HepG2 (cell line): ENCODE results near the gene ARTN. TPM values are rescaled to one million over a fixed set of nuclear protein-coding genes. Genes with fewer than 3 reads are reported as not detected.
A peak's percentile ranks its signal among the peaks of the same experiment; 100 is the strongest.

Source experiments
- ARNTL ChIP-seq: sonication (generic); formaldehyde crosslinking; IDR thresholded peaks from 2 replicates; pipeline ENCODE4 v1.4.0; 2020; ENCODE audit warnings: mild to moderate bottlenecking, missing genetic modification reagents
- CCAR2 ChIP-seq: fragments of 200-400 bp; formaldehyde crosslinking; optimal IDR thresholded peaks from 2 replicates; pipeline ENCODE3; 2018; ENCODE audit warnings: low read depth, mild to moderate bottlenecking, low read length, moderate library complexity
- CCDC6 ChIP-seq: sonication (generic); formaldehyde crosslinking; IDR thresholded peaks from 2 replicates; pipeline ENCODE4 v1.8.1; 2022; ENCODE audit warnings: mild to moderate bottlenecking, missing genetic modification reagents, moderate library complexity
- EZH2 ChIP-seq: conservative IDR thresholded peaks from 2 replicates; pipeline ENCODE4 v1.6.1; 2012; ENCODE audit warnings: mild to moderate bottlenecking, low read depth, low read length, moderate library complexity
- HDAC2 ChIP-seq: sonication (generic); formaldehyde crosslinking; IDR thresholded peaks from 2 replicates; pipeline ENCODE4 v1.4.0; 2020; ENCODE audit warnings: missing genetic modification reagents
- HOXD1 ChIP-seq: sonication (generic); formaldehyde crosslinking; IDR thresholded peaks from 2 replicates; pipeline ENCODE4 v1.5.0; 2020; ENCODE audit warnings: missing genetic modification reagents
- NCOA1 ChIP-seq: sonication (generic); formaldehyde crosslinking; IDR thresholded peaks from 2 replicates; pipeline ENCODE4 v1.9.0; 2021; ENCODE audit warnings: missing genetic modification reagents
- PHB2 ChIP-seq: fragments of 450-650 bp; IDR thresholded peaks from 2 replicates; pipeline ENCODE4 v1.6.1; 2018; ENCODE audit not compliant: partially characterized antibody
- RFXAP ChIP-seq: sonication (generic); formaldehyde crosslinking; IDR thresholded peaks from 2 replicates; pipeline ENCODE4 v1.4.0; 2020; ENCODE audit warnings: missing genetic modification reagents, borderline replicate concordance
- SKI ChIP-seq: fragments of 450-650 bp; IDR thresholded peaks from one replicate; pipeline ENCODE4 v1.6.1; 2018; ENCODE audit warnings: mild to moderate bottlenecking; ENCODE audit not compliant: partially characterized antibody
- SRY ChIP-seq: sonication (generic); formaldehyde crosslinking; IDR thresholded peaks from 2 replicates; pipeline ENCODE4 v1.8.0; 2022; ENCODE audit warnings: mild to moderate bottlenecking, missing genetic modification reagents
- THAP11 ChIP-seq: IDR thresholded peaks from 2 replicates; pipeline ENCODE4 v1.6.1; 2016; ENCODE audit warnings: missing biosample characterization, missing genetic modification reagents
- ZNF256 ChIP-seq: sonication (generic); formaldehyde crosslinking; conservative IDR thresholded peaks from 2 replicates; pipeline ENCODE4 v1.4.0; 2020; ENCODE audit warnings: missing genetic modification reagents
- ZNF768 ChIP-seq: sonication (generic); formaldehyde crosslinking; IDR thresholded peaks from 2 replicates; pipeline ENCODE4 v1.4.0; 2020; ENCODE audit warnings: missing genetic modification reagents
- polyA plus RNA-seq, 8 experiments: library from polyadenylated mRNA; depleted of rRNA in 3 of 8; stranded (reverse) in 7 of 8; unstranded in 1 of 8; fragments of >200 nt; fragmentation: Illumina TruSeq in 4 of 8; extraction: Trizol in 4 of 8; gene quantifications; 2 replicates each; pipeline versions ENCODE4 v1.2.1 to v1.2.3, GENCODE V29; 2011 to 2016; ENCODE audit warnings: low read depth in 4 of 8, missing spikeins in 1 of 8, mixed read lengths in 1 of 8; ENCODE audit not compliant: insufficient read depth in 1 of 8
- total RNA-seq, 5 experiments: library from RNA; depleted of rRNA; stranded (reverse); fragments of >200 nt; fragmentation: Illumina TruSeq; extraction: Trizol; gene quantifications; 2 replicates each; pipeline ENCODE4 v1.2.3, GENCODE V29; 2016; ENCODE audit warnings: low read depth in 1 of 5
- TF ChIP-seq, protein P1 (sequence below): sonication (generic); formaldehyde crosslinking; IDR thresholded peaks from 2 replicates; pipeline ENCODE4 v1.5.1; 2020; ENCODE audit warnings: mild to moderate bottlenecking, missing genetic modification reagents, moderate library complexity
- TF ChIP-seq, protein P2 (sequence below): sonication (generic); formaldehyde crosslinking; conservative IDR thresholded peaks from 2 replicates; pipeline ENCODE4 v1.8.0; 2022; ENCODE audit warnings: missing genetic modification reagents
- TF ChIP-seq, protein P3 (sequence below): sonication (generic); formaldehyde crosslinking; IDR thresholded peaks from 2 replicates; pipeline ENCODE4 v1.4.0; 2020; ENCODE audit warnings: missing genetic modification reagents
- TF ChIP-seq, protein P4 (sequence below): sonication (generic); formaldehyde crosslinking; conservative IDR thresholded peaks from 2 replicates; pipeline ENCODE4 v1.5.0; 2020; ENCODE audit warnings: missing genetic modification reagents
- TF ChIP-seq, protein P5 (sequence below): sonication (generic); formaldehyde crosslinking; IDR thresholded peaks from 2 replicates; pipeline ENCODE4 v1.8.1; 2023; ENCODE audit warnings: mild to moderate bottlenecking, inconsistent platforms, moderate library complexity, missing genetic modification reagents, borderline replicate concordance

The ARTN gene
- total and polyA plus RNA-seq, 2 of the 13 experiments (the other 11 are each of a cell fraction or from before 2014, with no cell fraction given) = 0.11 to 0.62 TPM

DNA sequence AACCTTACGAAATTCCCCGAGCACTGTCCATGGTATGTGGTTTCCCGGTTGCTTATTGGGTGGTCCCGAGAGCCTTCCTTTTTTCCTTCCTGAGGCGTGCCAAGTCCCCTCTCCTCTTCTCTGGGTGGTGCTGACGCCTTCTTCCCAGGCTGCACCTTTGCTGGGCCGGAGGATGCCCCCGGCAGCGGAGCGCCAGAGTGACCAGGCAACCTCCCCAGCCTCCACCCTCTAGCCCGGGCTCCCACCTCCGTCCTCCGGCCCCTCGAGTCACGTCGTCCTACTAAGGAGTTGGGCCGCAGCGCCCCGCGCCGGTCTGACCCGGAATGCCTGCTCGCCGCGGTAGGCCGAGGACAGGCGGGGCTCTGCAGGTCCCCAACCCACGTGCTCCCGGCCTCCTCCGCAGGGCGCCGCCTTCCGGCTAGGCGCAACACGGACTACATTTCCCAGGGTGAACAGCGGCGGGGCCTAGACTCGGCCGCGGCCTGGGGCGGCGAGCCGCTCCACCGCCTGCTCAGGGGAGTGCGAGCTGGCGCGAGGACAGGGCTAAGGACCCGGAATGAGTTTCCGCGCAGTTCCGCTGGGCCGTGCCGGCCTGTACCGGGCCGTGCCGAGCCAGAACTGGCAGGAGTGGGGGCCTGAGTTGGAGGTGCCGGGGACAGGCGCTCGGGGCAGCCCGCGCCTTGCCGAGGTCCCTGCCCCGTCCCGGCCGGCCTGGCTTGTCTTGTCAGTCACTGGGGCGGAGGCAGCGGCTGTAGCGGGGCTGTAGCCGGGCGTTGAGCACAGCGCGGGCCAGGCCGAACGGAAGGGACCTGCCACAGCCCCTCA lies 12.8 kb downstream of the ARTN start, which contains the start of gene IPO13 (continued):
- 0 out of 2 replicates have a peak, but pooled peaks have one; percentile 43 for TF ChIP-seq ZNF768 (CRISPR knock-in tag)
- peak; percentile 83; the same call in 1 of the 2 replicates for TF ChIP-seq RFXAP (CRISPR knock-in tag)
- no peak for TF ChIP-seq ZNF256 (CRISPR knock-in tag)
- TF ChIP-seq, protein P1, sequence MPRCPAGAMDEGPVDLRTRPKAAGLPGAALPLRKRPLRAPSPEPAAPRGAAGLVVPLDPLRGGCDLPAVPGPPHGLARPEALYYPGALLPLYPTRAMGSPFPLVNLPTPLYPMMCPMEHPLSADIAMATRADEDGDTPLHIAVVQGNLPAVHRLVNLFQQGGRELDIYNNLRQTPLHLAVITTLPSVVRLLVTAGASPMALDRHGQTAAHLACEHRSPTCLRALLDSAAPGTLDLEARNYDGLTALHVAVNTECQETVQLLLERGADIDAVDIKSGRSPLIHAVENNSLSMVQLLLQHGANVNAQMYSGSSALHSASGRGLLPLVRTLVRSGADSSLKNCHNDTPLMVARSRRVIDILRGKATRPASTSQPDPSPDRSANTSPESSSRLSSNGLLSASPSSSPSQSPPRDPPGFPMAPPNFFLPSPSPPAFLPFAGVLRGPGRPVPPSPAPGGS = peak; percentile 94
- peak; percentile 41 for TF ChIP-seq SKI
- TF ChIP-seq THAP11 (CRISPR knock-in tag) = peak; percentile 100
- peak; percentile 91; the same call in 1 of the 2 replicates for TF ChIP-seq SRY (CRISPR knock-in tag)
- peak; percentile 49; the same call in 1 of the 2 replicates for TF ChIP-seq HOXD1 (CRISPR knock-in tag)
- TF ChIP-seq CCDC6 (CRISPR knock-in tag) = peak; percentile 71; the same call in 1 of the 2 replicates
- no peak for TF ChIP-seq PHB2
- TF ChIP-seq NCOA1 (CRISPR knock-in tag) = 0 out of 2 replicates have a peak, but pooled peaks have one; percentile 19
- peak; percentile 92 for TF ChIP-seq ARNTL (CRISPR knock-in tag)
- TF ChIP-seq, protein P2, sequence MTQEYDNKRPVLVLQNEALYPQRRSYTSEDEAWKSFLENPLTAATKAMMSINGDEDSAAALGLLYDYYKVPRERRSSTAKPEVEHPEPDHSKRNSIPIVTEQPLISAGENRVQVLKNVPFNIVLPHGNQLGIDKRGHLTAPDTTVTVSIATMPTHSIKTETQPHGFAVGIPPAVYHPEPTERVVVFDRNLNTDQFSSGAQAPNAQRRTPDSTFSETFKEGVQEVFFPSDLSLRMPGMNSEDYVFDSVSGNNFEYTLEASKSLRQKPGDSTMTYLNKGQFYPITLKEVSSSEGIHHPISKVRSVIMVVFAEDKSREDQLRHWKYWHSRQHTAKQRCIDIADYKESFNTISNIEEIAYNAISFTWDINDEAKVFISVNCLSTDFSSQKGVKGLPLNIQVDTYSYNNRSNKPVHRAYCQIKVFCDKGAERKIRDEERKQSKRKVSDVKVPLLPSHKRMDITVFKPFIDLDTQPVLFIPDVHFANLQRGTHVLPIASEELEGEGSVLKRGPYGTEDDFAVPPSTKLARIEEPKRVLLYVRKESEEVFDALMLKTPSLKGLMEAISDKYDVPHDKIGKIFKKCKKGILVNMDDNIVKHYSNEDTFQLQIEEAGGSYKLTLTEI = no peak
- TF ChIP-seq, protein P3, sequence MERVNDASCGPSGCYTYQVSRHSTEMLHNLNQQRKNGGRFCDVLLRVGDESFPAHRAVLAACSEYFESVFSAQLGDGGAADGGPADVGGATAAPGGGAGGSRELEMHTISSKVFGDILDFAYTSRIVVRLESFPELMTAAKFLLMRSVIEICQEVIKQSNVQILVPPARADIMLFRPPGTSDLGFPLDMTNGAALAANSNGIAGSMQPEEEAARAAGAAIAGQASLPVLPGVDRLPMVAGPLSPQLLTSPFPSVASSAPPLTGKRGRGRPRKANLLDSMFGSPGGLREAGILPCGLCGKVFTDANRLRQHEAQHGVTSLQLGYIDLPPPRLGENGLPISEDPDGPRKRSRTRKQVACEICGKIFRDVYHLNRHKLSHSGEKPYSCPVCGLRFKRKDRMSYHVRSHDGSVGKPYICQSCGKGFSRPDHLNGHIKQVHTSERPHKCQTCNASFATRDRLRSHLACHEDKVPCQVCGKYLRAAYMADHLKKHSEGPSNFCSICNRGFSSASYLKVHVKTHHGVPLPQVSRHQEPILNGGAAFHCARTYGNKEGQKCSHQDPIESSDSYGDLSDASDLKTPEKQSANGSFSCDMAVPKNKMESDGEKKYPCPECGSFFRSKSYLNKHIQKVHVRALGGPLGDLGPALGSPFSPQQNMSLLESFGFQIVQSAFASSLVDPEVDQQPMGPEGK (CRISPR knock-in tag) = peak; percentile 69; the same call in 1 of the 2 replicates
- TF ChIP-seq EZH2 = no peak
- TF ChIP-seq CCAR2 = no peak
- TF ChIP-seq HDAC2 (CRISPR knock-in tag) = peak; percentile 65
- TF ChIP-seq, protein P4, sequence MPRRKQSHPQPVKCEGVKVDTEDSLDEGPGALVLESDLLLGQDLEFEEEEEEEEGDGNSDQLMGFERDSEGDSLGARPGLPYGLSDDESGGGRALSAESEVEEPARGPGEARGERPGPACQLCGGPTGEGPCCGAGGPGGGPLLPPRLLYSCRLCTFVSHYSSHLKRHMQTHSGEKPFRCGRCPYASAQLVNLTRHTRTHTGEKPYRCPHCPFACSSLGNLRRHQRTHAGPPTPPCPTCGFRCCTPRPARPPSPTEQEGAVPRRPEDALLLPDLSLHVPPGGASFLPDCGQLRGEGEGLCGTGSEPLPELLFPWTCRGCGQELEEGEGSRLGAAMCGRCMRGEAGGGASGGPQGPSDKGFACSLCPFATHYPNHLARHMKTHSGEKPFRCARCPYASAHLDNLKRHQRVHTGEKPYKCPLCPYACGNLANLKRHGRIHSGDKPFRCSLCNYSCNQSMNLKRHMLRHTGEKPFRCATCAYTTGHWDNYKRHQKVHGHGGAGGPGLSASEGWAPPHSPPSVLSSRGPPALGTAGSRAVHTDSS (CRISPR knock-in tag) = no peak
- TF ChIP-seq, protein P5, sequence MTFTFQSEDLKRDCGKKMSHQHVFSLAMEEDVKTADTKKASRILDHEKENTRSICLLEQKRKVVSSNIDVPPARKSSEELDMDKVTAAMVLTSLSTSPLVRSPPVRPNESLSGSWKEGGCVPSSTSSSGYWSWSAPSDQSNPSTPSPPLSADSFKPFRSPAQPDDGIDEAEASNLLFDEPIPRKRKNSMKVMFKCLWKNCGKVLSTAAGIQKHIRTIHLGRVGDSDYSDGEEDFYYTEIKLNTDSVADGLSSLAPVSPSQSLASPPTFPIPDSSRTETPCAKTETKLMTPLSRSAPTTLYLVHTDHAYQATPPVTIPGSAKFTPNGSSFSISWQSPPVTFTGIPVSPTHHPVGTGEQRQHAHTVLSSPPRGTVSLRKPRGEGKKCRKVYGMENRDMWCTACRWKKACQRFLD (CRISPR knock-in tag) = 0 out of 2 replicates have a peak, but pooled peaks have one; percentile 58
